Mucosa of descending colon (tissue), 3 donors: ENCODE data around the gene TLL2. TPM values are rescaled to one million over a fixed set of nuclear protein-coding genes. Genes with fewer than 3 reads are reported as not detected.

Experiments used
- ATAC-seq: fragments of 200-7000 bp; cut with Tn5 transposase; one replicate; pipeline ENCODE4 v1.9.1; 2020; ENCODE audit warnings: mild to moderate bottlenecking, moderate library complexity
- DNase-seq, 3 donors: peaks; one replicate each; pipeline ENCODE4 v3.0.0-alpha.2; 2020
- H3K36me3 ChIP-seq: fragments of 200-600 bp; one replicate; pipeline ENCODE4 v1.8.0; 2021; ENCODE audit warnings: low read depth, mild to moderate bottlenecking
- H3K4me1 ChIP-seq: fragments of 200-600 bp; one replicate; pipeline ENCODE4 v1.8.0; 2021; ENCODE audit warnings: low read depth, mild to moderate bottlenecking
- H3K4me3 ChIP-seq: fragments of 200-600 bp; one replicate; pipeline ENCODE4 v1.8.0; 2021; ENCODE audit warnings: mild to moderate bottlenecking
- H3K9me3 ChIP-seq: fragments of 200-600 bp; one replicate; pipeline ENCODE4 v1.8.0; 2021; ENCODE audit warnings: mild to moderate bottlenecking
- CTCF ChIP-seq: fragments of 200-600 bp; IDR thresholded peaks from one replicate; pipeline ENCODE4 v1.8.0; 2022; ENCODE audit warnings: antibody characterized with exemption, mild to moderate bottlenecking
- intact Hi-C, 2 donors: fragments of 100-400 bp; cut with DNase I in 1 of 2; cut with micrococcal nuclease in 1 of 2; formaldehyde crosslinking; loops; one replicate each; pipeline versions ENCODE4 v1.11.0 to v1.11.1; 2022; cut with DNase I, micrococcal nuclease
- total RNA-seq, 3 donors: library from RNA; stranded (reverse); fragmentation: NEBNext Ultra II Directional in 2 of 3; extraction: Animal tissue kit (Norgen Biotek cat#: 25700) in 2 of 3; gene quantifications; one replicate each; pipeline versions ENCODE4 v1.2.1 to v1.2.4, GENCODE V29; 2021 to 2023
- donor health status: DM: no; HTN: no; CAD: no; lungs with moderate emphysema.
- donor health status: DM: no; HTN: no; CAD: no.
- donor health status: DM: no; HTN: yes; CAD: no.

TLL2 gene
- total RNA-seq, 3 donors from 2014 or later = 0.17 to 0.70 (median 0.65) TPM

GRCh38 chr10:96357038-96357620, 156.6 kb downstream of the TLL2 start:
- intact Hi-C loops = no loop called here

GRCh38 chr10:96352582-96352981, 161.1 kb downstream of the TLL2 start:
- no peaks in the 10 kb centered on the region for H3K9me3 ChIP-seq
- no peak overlapping the region for H3K4me3 ChIP-seq
- no peaks in the 10 kb centered on the region for H3K36me3 ChIP-seq
- intact Hi-C loops = no loop called here
- DNase-seq (peak in 2 of 3 donors; percentile 40 to 60), ATAC-seq (peak; percentile 97)
- no peak for TF ChIP-seq CTCF
- H3K4me1 ChIP-seq = peaks cover 4% of the 10 kb centered on the region

More at GRCh38 chr10:96357038-96357620, 156.6 kb downstream of the TLL2 start:
- Histone ChIP-seq H3K4me3 (no peak overlapping the region), H3K36me3 (no peaks in the 10 kb centered on the region), H3K9me3 (no peaks in the 10 kb centered on the region), H3K4me1 (peaks cover 4% of the 10 kb centered on the region)
- no peak for TF ChIP-seq CTCF
- no peak for DNase-seq
- ATAC-seq = no peak

GRCh38 chr10:96352027-96352426, 161.7 kb downstream of the TLL2 start:
- Histone ChIP-seq H3K4me1 (peaks cover 4% of the 10 kb centered on the region), H3K4me3 (no peak overlapping the region), H3K36me3 (no peaks in the 10 kb centered on the region), H3K9me3 (no peaks in the 10 kb centered on the region)
- TF ChIP-seq CTCF = no peak
- no peak for ATAC-seq
- DNase-seq = no peak
- intact Hi-C loops = no loop called here

GRCh38 chr10:96346295-96346694, 167.4 kb downstream of the TLL2 start:
- intact Hi-C loops = no loop called here
- Histone ChIP-seq H3K4me3 (no peak overlapping the region), H3K36me3 (no peaks in the 10 kb centered on the region), H3K4me1 (no peaks in the 10 kb centered on the region), H3K9me3 (peaks cover 11% of the 10 kb centered on the region)
- ATAC-seq (no peak), DNase-seq (no peak)
- TF ChIP-seq CTCF = no peak

GRCh38 chr10:96345222-96345621, 168.5 kb downstream of the TLL2 start:
- no peak for ATAC-seq
- no peak overlapping the region for H3K4me3 ChIP-seq
- no peak for TF ChIP-seq CTCF
- intact Hi-C loops = no loop called here
- DNase-seq = no peak
- no peaks in the 10 kb centered on the region for H3K36me3 ChIP-seq
- no peaks in the 10 kb centered on the region for H3K4me1 ChIP-seq
- peaks cover 11% of the 10 kb centered on the region for H3K9me3 ChIP-seq

- no peak for ATAC-seq
Observed at GRCh38 chr10:96344178-96344577, 169.5 kb downstream of the TLL2 start.

More at GRCh38 chr10:96344178-96344577, 169.5 kb downstream of the TLL2 start:
- no peak for DNase-seq
- Histone ChIP-seq H3K4me3 (no peak overlapping the region), H3K4me1 (no peaks in the 10 kb centered on the region), H3K36me3 (no peaks in the 10 kb centered on the region), H3K9me3 (peaks cover 11% of the 10 kb centered on the region)
- intact Hi-C loops = no loop called here
- no peak for TF ChIP-seq CTCF
